OCI-LY7 (cell line): ENCODE data around the gene LPAR2. TPM values are rescaled to one million over a fixed set of nuclear protein-coding genes. Genes with fewer than 3 reads are reported as not detected.

Experiments
- BruUV-seq: library from RNA; stranded (reverse); fragments of 400-500 nt; replicated peaks from 2 replicates; lab custom pipeline; 2021; lab: Mats Ljungman, UMichigan
- CTCF ChIA-PET: fragments of 300-600 bp; sonication (Branson Sonifier 250); formaldehyde crosslinking; loops from one replicate; lab custom pipeline; 2022; ENCODE audit warnings: antibody characterized with exemption; ENCODE audit not compliant: unreplicated experiment; lab: Charles Lee
- POLR2A ChIA-PET: fragments of 300-600 bp; sonication (Branson Sonifier 250); formaldehyde crosslinking; loops from one replicate; lab custom pipeline; 2022; ENCODE audit warnings: antibody characterized with exemption; lab: Charles Lee
- DNase-seq: peaks from one replicate; pipeline ENCODE4 v3.0.0-alpha.2; 2015; ENCODE audit warnings: low spot score
- H2AFZ ChIP-seq: fragments of 200-600 bp; sonication (generic), shearing (Covaris generic); 2 replicates; pipeline ENCODE4 v1.6.1; 2014; ENCODE audit warnings: mild to moderate bottlenecking, antibody characterized with exemption, low read length, moderate library complexity
- H3K27ac ChIP-seq: fragments of 200-600 bp; sonication (generic); 2 replicates; pipeline ENCODE4 v1.5.1; 2014; ENCODE audit warnings: mixed run types, low read depth, mild to moderate bottlenecking, moderate library complexity, low read length, inconsistent platforms; ENCODE audit not compliant: poor library complexity, severe bottlenecking
- H3K36me3 ChIP-seq: fragments of 200-600 bp; sonication (generic); 2 replicates; pipeline ENCODE4 v1.6.1; 2014; ENCODE audit warnings: mild to moderate bottlenecking, antibody characterized with exemption, low read length, moderate library complexity, mixed read lengths; ENCODE audit not compliant: insufficient read depth
- H3K4me1 ChIP-seq: fragments of 200-600 bp; sonication (generic); 2 replicates; pipeline ENCODE4 v1.5.1; 2014; ENCODE audit warnings: mild to moderate bottlenecking, low read length; ENCODE audit not compliant: insufficient read depth, poor library complexity, severe bottlenecking
- H3K4me2 ChIP-seq: fragments of 200-600 bp; sonication (generic); 2 replicates; pipeline ENCODE4 v1.6.1; 2014; ENCODE audit warnings: mild to moderate bottlenecking, low read length
- H3K4me3 ChIP-seq: fragments of 200-600 bp; sonication (generic); 2 replicates; pipeline ENCODE4 v1.5.1; 2014; ENCODE audit warnings: mild to moderate bottlenecking, low read depth, low read length; ENCODE audit not compliant: poor library complexity, severe bottlenecking
- H3K79me2 ChIP-seq: fragments of 200-600 bp; sonication (generic); 2 replicates; pipeline ENCODE4 v1.6.1; 2016; ENCODE audit warnings: low read depth, mild to moderate bottlenecking, low read length, moderate library complexity, mixed read lengths; ENCODE audit not compliant: insufficient read depth
- H3K9me2 ChIP-seq: fragments of 200-600 bp; sonication (generic); 2 replicates; pipeline ENCODE4 v1.6.1; 2016; ENCODE audit warnings: mild to moderate bottlenecking, low read length, mixed read lengths; ENCODE audit not compliant: insufficient read depth
- H3K9me3 ChIP-seq: fragments of 200-600 bp; sonication (generic); 2 replicates; pipeline ENCODE4 v1.6.1; 2014; ENCODE audit warnings: mild to moderate bottlenecking, mixed run types, low read length, mixed read lengths
- H4K20me1 ChIP-seq: fragments of 200-600 bp; sonication (generic); 2 replicates; pipeline ENCODE4 v1.6.1; 2014; ENCODE audit warnings: mild to moderate bottlenecking, antibody characterized with exemption, low read length, moderate library complexity, mixed read lengths; ENCODE audit not compliant: insufficient read depth
- EZH2phosphoT487 ChIP-seq: fragments of 200-600 bp; sonication (generic); IDR thresholded peaks from 2 replicates; pipeline ENCODE4 v1.6.1; 2018; ENCODE audit warnings: low read depth, borderline replicate concordance, mild to moderate bottlenecking, mixed run types, antibody characterized with exemption, low read length, moderate library complexity, mixed read lengths
- intact Hi-C: fragments of 100-400 bp; cut with micrococcal nuclease; formaldehyde crosslinking; loops from one replicate; pipeline ENCODE4 v1.10.0; 2022; ENCODE audit not compliant: unreplicated experiment
- total RNA-seq, 2 experiments: library from RNA; depleted of rRNA in 1 of 2; stranded (reverse); fragments of >200 nt in 1 of 2; shearing (Covaris generic) in 1 of 2; gene quantifications; 2 replicates each; pipeline ENCODE4 v1.2.3, GENCODE V29; 2014 to 2022
- TF ChIP-seq, protein P1 (sequence below): fragments of 200-600 bp; sonication (generic); conservative IDR thresholded peaks from 2 replicates; pipeline ENCODE4 v1.5.1; 2014; ENCODE audit warnings: mild to moderate bottlenecking, antibody characterized with exemption, low read length, moderate library complexity, mixed read lengths

The LPAR2 gene
- total RNA-seq, 2 experiments from 2014 or later, result 12.4 to 18.4 TPM

GRCh38 chr19:19655051-19655594 is 27.1 kb upstream of the LPAR2 start:
- H3K36me3 ChIP-seq, result peaks cover 99% of the 10 kb centered on the region
- H3K9me3 ChIP-seq, result no peaks in the 10 kb centered on the region
- no peak overlapping the region for H2AFZ ChIP-seq
- ChIA-PET POLR2A (interaction anchor here (0.6 kb wide), 1 partner anchor 133 kb away, joined by 3 read pairs; no protein-coding TSS in a partner anchor), CTCF (no interaction called here)
- no peak for DNase-seq
- no peaks in the 10 kb centered on the region for H3K9me2 ChIP-seq
- intact Hi-C loops, result no loop called here
- BruUV-seq, result no TSS peak
- H3K27ac ChIP-seq, result no peak overlapping the region
- no peak overlapping the region for H3K4me3 ChIP-seq
- H4K20me1 ChIP-seq, result no peaks in the 10 kb centered on the region
- H3K79me2 ChIP-seq, result no peaks in the 10 kb centered on the region; the same call in 1 of the 2 replicates
- H3K4me2 ChIP-seq, result no peak overlapping the region
- no peaks in the 10 kb centered on the region for H3K4me1 ChIP-seq
- TF ChIP-seq, protein P1, sequence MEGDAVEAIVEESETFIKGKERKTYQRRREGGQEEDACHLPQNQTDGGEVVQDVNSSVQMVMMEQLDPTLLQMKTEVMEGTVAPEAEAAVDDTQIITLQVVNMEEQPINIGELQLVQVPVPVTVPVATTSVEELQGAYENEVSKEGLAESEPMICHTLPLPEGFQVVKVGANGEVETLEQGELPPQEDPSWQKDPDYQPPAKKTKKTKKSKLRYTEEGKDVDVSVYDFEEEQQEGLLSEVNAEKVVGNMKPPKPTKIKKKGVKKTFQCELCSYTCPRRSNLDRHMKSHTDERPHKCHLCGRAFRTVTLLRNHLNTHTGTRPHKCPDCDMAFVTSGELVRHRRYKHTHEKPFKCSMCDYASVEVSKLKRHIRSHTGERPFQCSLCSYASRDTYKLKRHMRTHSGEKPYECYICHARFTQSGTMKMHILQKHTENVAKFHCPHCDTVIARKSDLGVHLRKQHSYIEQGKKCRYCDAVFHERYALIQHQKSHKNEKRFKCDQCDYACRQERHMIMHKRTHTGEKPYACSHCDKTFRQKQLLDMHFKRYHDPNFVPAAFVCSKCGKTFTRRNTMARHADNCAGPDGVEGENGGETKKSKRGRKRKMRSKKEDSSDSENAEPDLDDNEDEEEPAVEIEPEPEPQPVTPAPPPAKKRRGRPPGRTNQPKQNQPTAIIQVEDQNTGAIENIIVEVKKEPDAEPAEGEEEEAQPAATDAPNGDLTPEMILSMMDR, result no peak
- no peak for TF ChIP-seq EZH2phosphoT487

DNA sequence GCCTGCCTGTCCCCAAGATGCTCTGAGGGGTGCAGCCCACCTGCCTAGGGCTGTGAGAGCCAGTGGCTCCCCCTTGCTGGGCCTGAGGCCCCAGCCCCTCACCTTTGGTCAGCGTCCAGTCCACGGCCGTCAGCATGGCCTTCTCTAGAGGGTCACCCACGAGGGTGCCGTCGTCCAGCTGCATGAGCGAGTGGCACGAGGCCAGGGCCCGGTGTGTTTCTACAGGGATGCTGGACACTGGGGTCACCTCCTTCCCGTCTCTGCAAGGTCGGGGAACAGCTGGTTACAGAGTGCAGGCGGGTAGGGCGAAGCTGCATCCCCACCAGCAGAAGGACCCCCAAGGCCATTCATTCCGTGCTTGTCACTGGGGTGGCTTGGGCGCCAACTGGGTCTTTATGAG is 26.4 kb upstream of the LPAR2 start:
- no TSS peak for BruUV-seq
- no peak overlapping the region for H2AFZ ChIP-seq
- H4K20me1 ChIP-seq, result no peaks in the 10 kb centered on the region
- ChIA-PET POLR2A (no interaction called here), CTCF (no interaction called here)
- no peaks in the 10 kb centered on the region for H3K79me2 ChIP-seq
- no peak for TF ChIP-seq EZH2phosphoT487
- TF ChIP-seq, protein P1, result no peak
- no peak for DNase-seq
- intact Hi-C loops, result no loop called here
- no peak overlapping the region for H3K27ac ChIP-seq
- no peak overlapping the region for H3K4me3 ChIP-seq
- H3K4me1 ChIP-seq, result no peaks in the 10 kb centered on the region
- H3K9me2 ChIP-seq, result no peaks in the 10 kb centered on the region
- peaks cover 99% of the 10 kb centered on the region for H3K36me3 ChIP-seq
- no peak overlapping the region for H3K4me2 ChIP-seq
- H3K9me3 ChIP-seq, result no peaks in the 10 kb centered on the region

GRCh38 chr19:19653597-19654147 is 25.7 kb upstream of the LPAR2 start:
- Histone ChIP-seq H2AFZ (no peak overlapping the region), H3K4me1 (no peaks in the 10 kb centered on the region), H3K4me3 (no peak overlapping the region), H3K36me3 (peaks cover 98% of the 10 kb centered on the region), H3K4me2 (no peak overlapping the region), H3K9me2 (no peaks in the 10 kb centered on the region), H4K20me1 (no peaks in the 10 kb centered on the region), H3K9me3 (no peaks in the 10 kb centered on the region), H3K79me2 (no peaks in the 10 kb centered on the region), H3K27ac (no peak overlapping the region)
- no peak for DNase-seq
- no peak for TF ChIP-seq EZH2phosphoT487
- TF ChIP-seq, protein P1, result no peak
- POLR2A ChIA-PET, result no interaction called here
- no TSS peak for BruUV-seq
- CTCF ChIA-PET, result interaction anchor here (0.6 kb wide), 1 partner anchor 127 kb away, joined by 3 read pairs; no protein-coding TSS in a partner anchor
- intact Hi-C loops, result no loop called here
